Skeletal muscle tissue (tissue), 4 donors: ENCODE measurements around the gene ADAD2. TPM values are rescaled to one million over a fixed set of nuclear protein-coding genes. Genes with fewer than 3 reads are reported as not detected.
"Not testable (repeated sequence)": the region's sequence is repeated elsewhere in the genome, so short reads cannot be mapped to it uniquely, and the experiment has no call there.

ENCODE experiments used
- H3K27ac ChIP-seq: one replicate; pipeline ENCODE4 v1.7.0; 2013; ENCODE audit warnings: mild to moderate bottlenecking, low read depth, low read length, inconsistent platforms
- H3K27me3 ChIP-seq, 3 donors: one replicate each; pipeline ENCODE4 v1.7.0; 2013; ENCODE audit warnings: low read length in 3 of 3; ENCODE audit not compliant: control insufficient read depth in 3 of 3, insufficient read depth in 3 of 3
- H3K36me3 ChIP-seq, 3 donors: one replicate each; pipeline ENCODE4 v1.7.0; 2013; ENCODE audit warnings: low read length in 3 of 3; ENCODE audit not compliant: control insufficient read depth in 3 of 3, insufficient read depth in 3 of 3
- H3K4me1 ChIP-seq, 3 donors: one replicate each; pipeline ENCODE4 v1.7.0; 2013; ENCODE audit warnings: low read length in 3 of 3, mild to moderate bottlenecking in 3 of 3; ENCODE audit not compliant: control insufficient read depth in 3 of 3, insufficient read depth in 3 of 3
- H3K4me3 ChIP-seq, 3 donors: one replicate each; pipeline ENCODE4 v1.7.0; 2013; ENCODE audit warnings: low read length in 3 of 3
- H3K9ac ChIP-seq, 3 donors: one replicate each; pipeline ENCODE4 v1.7.0; 2013; ENCODE audit warnings: low read length in 3 of 3, mild to moderate bottlenecking in 3 of 3, moderate library complexity in 2 of 3, low read depth in 1 of 3
- H3K9me3 ChIP-seq, 3 donors: one replicate each; pipeline ENCODE4 v1.7.0; 2013; ENCODE audit warnings: low read length in 3 of 3; ENCODE audit not compliant: control insufficient read depth in 3 of 3
- total RNA-seq: library from RNA; depleted of rRNA; stranded (reverse); fragments of >200 nt; gene quantifications from one replicate; pipeline ENCODE4 v1.2.3, GENCODE V29; 2014
- donor health status: Osteomylitis.

The ADAD2 gene
- total RNA-seq, 1 donor from 2014 or later: not detected

DNA sequence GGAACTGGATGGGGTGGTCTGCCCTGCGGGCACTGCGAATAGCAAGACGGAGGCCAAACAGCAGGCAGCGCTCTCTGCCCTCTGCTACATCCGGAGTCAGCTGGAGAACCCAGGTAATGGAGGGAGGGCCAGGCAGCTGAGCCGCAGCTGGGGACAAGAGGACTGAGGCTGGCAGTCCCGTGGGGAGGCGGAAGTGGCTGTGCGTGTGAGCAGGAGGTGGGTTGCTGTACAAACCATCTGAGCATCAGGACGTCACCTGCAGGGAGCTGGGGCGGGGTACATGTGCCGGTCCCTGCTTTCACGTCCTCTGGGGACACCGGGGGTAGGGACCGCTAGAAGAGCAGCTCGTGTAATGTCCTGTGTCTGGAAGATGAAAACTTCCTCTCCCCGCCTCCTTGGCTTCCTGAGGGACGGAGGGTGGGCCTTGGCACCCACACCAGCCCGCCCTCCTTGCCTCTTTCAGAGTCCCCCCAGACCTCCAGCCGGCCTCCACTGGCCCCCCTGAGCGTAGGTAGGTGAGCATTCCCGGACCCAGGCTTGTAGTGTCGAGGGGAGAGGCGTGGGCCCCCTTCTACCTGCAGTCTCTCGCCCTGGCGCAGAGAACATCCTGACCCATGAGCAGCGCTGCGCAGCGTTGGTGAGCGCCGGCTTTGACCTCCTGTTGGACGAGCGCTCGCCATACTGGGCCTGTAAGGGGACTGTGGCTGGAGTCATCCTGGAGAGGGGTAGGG lies 3.7 kb downstream of the ADAD2 start:
- no peaks in the 10 kb centered on the region for H3K9me3 ChIP-seq
- no peaks in the 10 kb centered on the region for H3K4me1 ChIP-seq
- H3K27me3 ChIP-seq: peaks cover 0 to 18% (median 4%) of the 10 kb centered on the region in 3 donors
- no peak overlapping the region for H3K27ac ChIP-seq
- H3K4me3 ChIP-seq: peak overlapping the region in 1 of 3 donors; percentile 13
- no peaks in the 10 kb centered on the region for H3K36me3 ChIP-seq
- H3K9ac ChIP-seq: no peak overlapping the region

DNA sequence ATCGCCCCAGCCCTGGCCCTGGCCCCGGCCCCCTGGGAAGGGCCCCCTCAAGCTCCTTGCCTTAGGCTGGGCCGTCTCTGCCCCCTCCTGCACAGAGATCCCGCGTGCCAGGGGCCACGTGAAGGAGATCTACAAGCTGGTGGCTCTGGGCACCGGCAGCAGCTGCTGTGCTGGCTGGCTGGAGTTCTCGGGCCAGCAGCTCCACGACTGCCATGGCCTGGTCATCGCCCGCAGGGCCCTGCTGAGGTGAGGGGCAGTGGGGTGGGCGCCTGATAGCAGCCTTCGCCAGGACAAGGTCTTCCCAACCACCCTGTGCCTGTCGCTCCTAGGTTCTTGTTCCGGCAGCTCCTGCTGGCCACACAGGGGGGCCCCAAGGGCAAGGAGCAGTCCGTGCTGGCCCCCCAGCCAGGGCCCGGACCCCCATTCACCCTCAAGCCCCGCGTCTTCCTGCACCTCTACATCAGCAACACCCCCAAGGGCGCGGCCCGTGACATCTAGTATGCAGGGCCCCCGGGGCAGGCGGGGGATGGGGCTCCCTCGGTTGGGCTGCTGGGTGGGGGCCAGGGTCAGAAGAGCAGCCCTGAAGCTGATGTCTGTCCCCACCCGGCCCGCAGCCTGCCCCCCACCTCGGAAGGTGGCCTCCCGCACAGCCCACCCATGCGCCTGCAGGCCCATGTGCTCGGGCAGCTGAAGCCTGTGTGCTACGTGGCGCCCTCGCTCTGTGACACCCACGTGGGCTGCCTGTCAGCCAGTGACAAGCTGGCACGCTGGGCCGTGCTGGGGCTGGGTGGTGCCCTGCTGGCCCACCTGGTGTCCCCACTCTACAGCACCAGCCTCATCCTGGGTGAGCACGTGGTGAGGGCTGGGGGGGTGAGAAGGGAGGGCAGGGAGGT lies 4.5 kb downstream of the ADAD2 start:
- Histone ChIP-seq H3K4me1 (no peaks in the 10 kb centered on the region), H3K27me3 (peaks cover 0 to 18% (median 4%) of the 10 kb centered on the region in 3 donors), H3K4me3 (no peak overlapping the region), H3K36me3 (no peaks in the 10 kb centered on the region), H3K9me3 (no peaks in the 10 kb centered on the region), H3K9ac (no peak overlapping the region), H3K27ac (no peak overlapping the region)

GRCh38 chr16:84196101-84196500 lies 5.1 kb downstream of the ADAD2 start:
- Histone ChIP-seq H3K27me3 (peaks cover 0 to 18% (median 4%) of the 10 kb centered on the region in 3 donors), H3K27ac (no peak overlapping the region), H3K9ac (no peak overlapping the region), H3K4me3 (no peak overlapping the region), H3K4me1 (no peaks in the 10 kb centered on the region), H3K36me3 (no peaks in the 10 kb centered on the region), H3K9me3 (no peaks in the 10 kb centered on the region)

DNA sequence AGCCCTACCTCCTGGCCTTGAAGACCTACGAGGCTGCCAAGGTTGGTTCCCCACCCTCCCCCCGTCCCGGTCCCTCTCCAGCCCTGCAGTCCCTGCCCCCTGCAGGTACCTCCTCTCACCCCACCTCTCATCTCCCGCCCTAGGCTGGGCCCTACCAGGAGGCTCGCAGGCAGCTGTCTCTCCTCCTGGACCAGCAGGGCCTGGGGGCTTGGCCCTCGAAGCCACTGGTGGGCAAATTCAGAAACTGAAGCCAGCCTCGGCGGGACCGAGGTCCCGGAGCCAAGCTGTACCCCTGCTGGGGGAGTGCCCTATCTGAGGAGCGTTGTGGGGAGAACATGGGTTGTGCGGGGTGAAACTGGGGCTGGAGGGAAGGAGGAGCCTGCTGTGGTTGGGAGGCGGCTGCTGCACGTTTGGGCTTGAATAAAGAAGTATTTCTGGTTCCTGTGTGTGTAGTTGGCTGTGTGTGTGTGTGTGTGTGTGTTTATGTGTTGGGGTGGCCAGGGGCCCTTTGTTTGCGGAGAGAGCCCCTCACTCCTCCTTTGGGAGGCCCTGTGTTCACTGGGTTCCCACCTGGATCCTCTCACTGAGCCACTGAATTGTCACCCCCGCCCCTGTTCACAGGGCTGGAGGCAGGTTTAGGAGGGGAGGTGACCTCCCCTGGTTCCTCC lies 5.9 kb downstream of the ADAD2 start:
- no peaks in the 10 kb centered on the region for H3K9me3 ChIP-seq

DNA sequence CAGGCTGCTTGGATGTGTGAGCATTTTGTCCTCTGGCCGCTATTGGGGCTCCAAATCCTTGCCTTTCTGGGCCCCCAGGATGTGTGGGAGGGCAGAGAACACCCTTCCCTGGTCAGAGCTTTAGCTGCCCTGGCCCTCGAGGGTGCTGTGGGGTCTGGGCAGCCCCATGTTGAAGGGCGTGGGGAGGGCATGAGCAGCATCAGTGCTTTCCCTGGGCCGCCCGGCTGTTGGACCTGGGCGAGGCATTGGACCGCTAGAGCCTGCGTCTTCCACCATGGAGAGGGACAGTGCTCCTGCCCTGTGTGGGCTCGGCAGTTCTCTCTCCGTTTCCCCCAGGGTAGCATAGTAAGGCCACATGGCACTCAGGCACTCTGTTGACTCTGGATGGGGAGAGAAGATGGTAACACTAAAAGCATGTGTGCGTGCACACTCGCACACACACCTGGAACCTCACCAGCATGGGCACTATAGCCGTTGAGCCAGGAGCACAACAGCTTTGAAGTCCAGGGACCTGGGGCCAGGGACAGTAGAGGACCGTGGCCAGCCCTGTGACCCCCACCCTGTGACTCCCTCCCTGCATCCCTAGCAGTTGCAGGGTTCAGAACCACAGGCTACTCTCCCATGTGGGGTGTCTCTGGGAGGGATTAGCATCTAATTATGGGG lies 6.6 kb downstream of the ADAD2 start:
- Histone ChIP-seq H3K4me1 (no peaks in the 10 kb centered on the region), H3K4me3 (no peak overlapping the region), H3K9ac (no peak overlapping the region), H3K27ac (no peak overlapping the region), H3K27me3 (peaks cover 0 to 18% (median 4%) of the 10 kb centered on the region in 3 donors), H3K36me3 (no peaks in the 10 kb centered on the region), H3K9me3 (no peaks in the 10 kb centered on the region)

More for the DNA sequence above, 5.9 kb downstream of the ADAD2 start:
- Histone ChIP-seq H3K4me3 (no peak overlapping the region), H3K36me3 (no peaks in the 10 kb centered on the region), H3K27ac (no peak overlapping the region), H3K27me3 (peaks cover 0 to 18% (median 4%) of the 10 kb centered on the region in 3 donors), H3K9ac (no peak overlapping the region), H3K4me1 (no peaks in the 10 kb centered on the region)

- Histone ChIP-seq H3K9me3 (no peaks in the 10 kb centered on the region), H3K36me3 (no peaks in the 10 kb centered on the region), H3K27me3 (peaks cover 0 to 18% (median 4%) of the 10 kb centered on the region in 3 donors), H3K4me3 (no peak overlapping the region), H3K4me1 (no peaks in the 10 kb centered on the region), H3K27ac (no peak overlapping the region), H3K9ac (no peak overlapping the region)
Observed at GRCh38 chr16:84198401-84198800, 7.4 kb downstream of the ADAD2 start.

- no peaks in the 10 kb centered on the region for H3K4me1 ChIP-seq
- no peak overlapping the region for H3K9ac ChIP-seq
- no peaks in the 10 kb centered on the region for H3K36me3 ChIP-seq
- no peaks in the 10 kb centered on the region for H3K9me3 ChIP-seq
- H3K4me3 ChIP-seq: no peak overlapping the region
- peaks cover 0 to 17% (median 3%) of the 10 kb centered on the region in 3 donors for H3K27me3 ChIP-seq
- no peak overlapping the region for H3K27ac ChIP-seq
Observed at GRCh38 chr16:84199097-84199496, 8.1 kb downstream of the ADAD2 start.

GRCh38 chr16:84199861-84200260 lies 8.9 kb downstream of the ADAD2 start:
- no peak overlapping the region for H3K27ac ChIP-seq
- H3K27me3 ChIP-seq: peaks cover 0 to 9% (median 0%) of the 10 kb centered on the region in 3 donors
- H3K9me3 ChIP-seq: no peaks in the 10 kb centered on the region
- no peaks in the 10 kb centered on the region for H3K4me1 ChIP-seq
- no peak overlapping the region for H3K4me3 ChIP-seq
- H3K9ac ChIP-seq: peak overlapping the region in 1 of 3 donors; percentile 25
- no peaks in the 10 kb centered on the region for H3K36me3 ChIP-seq

DNA sequence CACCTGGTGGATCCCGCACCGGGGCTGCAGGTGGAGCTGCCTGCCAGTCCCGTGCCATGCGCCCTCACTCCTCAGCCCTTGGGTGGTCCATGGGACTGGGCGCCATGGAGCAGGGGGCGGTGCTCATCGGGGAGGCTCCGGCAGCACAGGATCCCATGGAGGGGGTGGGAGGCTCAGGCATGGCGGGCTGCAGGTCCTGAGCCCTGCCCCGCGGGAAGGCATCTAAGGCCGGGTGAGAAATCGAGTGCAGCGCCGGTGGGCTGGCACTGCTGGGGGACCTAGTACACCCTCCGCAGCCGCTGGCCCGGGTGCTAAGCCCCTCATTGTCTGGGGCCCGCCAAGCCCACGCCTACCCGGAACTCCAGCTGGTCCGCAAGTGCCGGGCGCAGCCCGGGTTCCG lies 13.6 kb downstream of the ADAD2 start:
- H3K9ac ChIP-seq, H3K4me3 ChIP-seq, H3K36me3 ChIP-seq, H3K27ac ChIP-seq, H3K4me1 ChIP-seq, H3K27me3 ChIP-seq, H3K9me3 ChIP-seq: not testable (repeated sequence)
